Measurements from ENCODE around the gene ATPAF2.

The ATPAF2 gene

GRCh38 chr17:18038861-18039534, at the start of gene ATPAF2, which contains the start of gene GID4:
Gene ATPAF2 (minus strand): TSS chr17:18039168. CDS start chr17:18039013, 155 bp downstream.
Gene GID4 (plus strand): TSS chr17:18039408. CDS start chr17:18039465, 57 bp downstream.
- DNase-seq, result peak; percentile 85

GRCh38 chr17:18087610-18088491, 48.9 kb upstream of the ATPAF2 start, which contains the start of gene DRG2:
Gene DRG2 (plus strand): TSS chr17:18087948. CDS start chr17:18088024, 76 bp downstream.
- DNase-seq, result peak; percentile 58

DNA sequence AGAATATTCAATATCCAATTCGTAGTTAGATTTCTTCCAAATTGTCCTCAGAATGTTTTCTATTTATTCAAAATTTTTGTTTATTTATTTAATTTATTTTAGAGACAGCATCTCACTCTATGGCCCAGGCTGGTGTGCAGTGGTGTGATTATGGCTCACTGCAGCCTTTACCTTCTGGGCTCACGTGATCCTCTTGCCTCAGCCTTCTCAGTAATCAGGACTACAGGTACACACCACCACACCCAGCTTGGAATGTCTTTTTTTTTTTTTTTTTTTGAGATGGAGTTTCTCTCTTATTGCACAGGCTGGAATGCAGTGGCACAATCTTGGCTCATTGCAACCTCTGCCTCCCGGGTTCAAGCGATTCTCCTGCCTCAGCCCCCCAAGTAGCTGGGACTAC, 45.3 kb upstream of the ATPAF2 start:
- DNase-seq, result no peak

DNA sequence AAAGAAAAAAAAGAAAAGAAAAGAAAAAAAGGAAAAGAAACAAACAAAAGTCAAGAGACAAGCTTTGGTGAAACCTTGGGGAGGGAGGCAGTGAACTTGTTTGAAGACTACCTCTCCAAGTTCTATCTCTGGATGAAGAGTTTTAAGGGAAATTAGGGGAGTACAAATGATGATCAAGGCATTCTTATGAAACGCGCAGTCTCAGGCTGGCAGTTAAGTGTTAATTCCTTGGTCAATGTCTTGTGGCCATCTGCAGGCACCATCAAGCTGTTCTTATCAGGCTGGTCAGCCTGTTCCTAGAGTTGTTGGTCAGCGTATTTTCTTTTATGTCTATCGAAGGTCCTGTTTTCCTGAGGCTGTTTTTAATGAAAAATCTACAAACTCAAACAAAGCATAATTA, 40.6 kb upstream of the ATPAF2 start:
- DNase-seq, result no peak

DNA sequence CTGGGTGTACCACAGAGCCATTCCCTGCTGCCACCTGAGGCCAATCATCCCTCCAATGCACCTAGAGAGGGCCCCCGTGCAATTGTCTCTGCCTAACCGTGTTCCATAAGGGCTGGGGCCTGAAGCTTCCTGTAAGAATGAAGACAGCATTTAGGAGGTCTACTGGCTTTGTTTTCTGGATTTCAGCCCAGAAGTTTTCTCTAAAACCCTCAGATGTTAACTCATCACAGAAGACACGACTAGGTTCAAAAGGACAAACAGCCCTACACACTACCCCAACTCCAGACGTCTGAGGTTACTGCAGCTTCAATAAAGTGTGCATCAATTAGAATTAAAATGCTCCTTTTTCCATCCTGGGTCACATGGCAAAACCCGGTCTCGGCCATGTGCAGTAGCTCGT, 38.0 kb upstream of the ATPAF2 start:
- DNase-seq, result no peak

GRCh38 chr17:18074566-18075272, 35.8 kb upstream of the ATPAF2 start:
- no peak for DNase-seq

- no peak for DNase-seq
Measured at GRCh38 chr17:18071751-18072150, 32.8 kb upstream of the ATPAF2 start.

GRCh38 chr17:18070861-18071340, 31.9 kb upstream of the ATPAF2 start:
- peak; percentile 2 for DNase-seq

GRCh38 chr17:18069101-18069500, 30.1 kb upstream of the ATPAF2 start:
- DNase-seq, result no peak

GRCh38 chr17:18066866-18067265, 27.9 kb upstream of the ATPAF2 start:
- no peak for DNase-seq

DNA sequence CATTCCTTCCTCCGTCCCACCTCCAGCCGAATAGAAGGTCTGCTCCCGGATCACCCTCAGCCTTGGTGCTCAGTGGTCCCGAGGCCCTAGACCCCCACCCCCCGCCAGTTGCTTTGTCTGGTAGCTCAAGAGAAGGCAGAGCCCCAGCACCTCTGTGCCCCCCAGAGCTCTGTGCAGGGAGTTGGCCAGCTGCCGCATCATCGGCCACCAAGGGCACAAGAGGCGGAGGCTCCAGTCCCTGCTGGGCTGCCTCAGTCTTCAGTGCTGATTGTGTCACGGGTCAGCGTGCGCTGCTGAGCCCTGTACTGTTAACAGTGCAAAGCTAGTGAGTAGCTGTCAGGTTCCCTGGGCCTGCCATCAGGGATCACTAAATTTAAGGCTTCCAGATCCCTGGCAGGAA, 26.6 kb upstream of the ATPAF2 start:
- no peak for DNase-seq

GRCh38 chr17:18064053-18064452, 25.1 kb upstream of the ATPAF2 start:
- DNase-seq, result no peak

DNA sequence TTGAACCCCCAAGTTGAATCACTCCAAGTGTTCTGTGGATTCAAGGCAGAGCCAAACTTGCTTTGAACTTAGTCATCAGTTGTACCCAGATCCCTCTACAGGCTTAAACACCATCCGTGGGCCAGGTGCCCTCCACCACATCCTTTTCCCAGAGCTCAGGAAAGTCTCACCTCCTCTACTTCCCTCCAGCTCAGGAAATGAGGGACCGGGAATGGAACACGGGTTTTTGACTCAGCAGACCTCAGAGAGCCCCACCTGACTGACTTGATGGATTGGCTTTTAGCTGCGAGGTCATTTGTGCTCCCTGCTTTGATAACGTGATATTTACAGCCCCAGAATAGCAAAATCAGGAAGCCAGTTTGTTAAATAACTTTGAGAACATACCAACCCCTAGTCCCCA, 20.3 kb upstream of the ATPAF2 start:
- DNase-seq, result no peak

DNA sequence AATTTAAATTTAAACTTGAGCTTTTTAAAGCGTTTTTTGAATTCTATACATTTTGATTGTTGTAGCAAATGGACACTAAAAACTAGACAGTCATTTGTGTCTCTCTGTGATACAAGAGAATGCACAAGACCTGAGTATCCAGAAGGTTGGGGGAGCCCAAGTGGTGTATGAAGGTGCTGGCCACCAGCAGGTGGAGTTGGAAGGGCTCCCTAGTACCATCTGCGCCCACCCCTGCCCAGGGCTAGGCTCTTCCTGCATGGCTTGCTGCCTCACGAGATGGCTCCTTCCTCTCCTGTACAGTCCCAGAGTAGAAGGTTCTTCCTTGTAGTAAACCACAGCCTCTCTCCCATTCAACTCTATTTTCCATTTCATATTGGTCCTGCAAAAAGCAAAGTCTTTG, 17.2 kb upstream of the ATPAF2 start:
- no peak for DNase-seq

- DNase-seq, result no peak
Measured at GRCh38 chr17:18055597-18055996, 16.6 kb upstream of the ATPAF2 start.

DNA sequence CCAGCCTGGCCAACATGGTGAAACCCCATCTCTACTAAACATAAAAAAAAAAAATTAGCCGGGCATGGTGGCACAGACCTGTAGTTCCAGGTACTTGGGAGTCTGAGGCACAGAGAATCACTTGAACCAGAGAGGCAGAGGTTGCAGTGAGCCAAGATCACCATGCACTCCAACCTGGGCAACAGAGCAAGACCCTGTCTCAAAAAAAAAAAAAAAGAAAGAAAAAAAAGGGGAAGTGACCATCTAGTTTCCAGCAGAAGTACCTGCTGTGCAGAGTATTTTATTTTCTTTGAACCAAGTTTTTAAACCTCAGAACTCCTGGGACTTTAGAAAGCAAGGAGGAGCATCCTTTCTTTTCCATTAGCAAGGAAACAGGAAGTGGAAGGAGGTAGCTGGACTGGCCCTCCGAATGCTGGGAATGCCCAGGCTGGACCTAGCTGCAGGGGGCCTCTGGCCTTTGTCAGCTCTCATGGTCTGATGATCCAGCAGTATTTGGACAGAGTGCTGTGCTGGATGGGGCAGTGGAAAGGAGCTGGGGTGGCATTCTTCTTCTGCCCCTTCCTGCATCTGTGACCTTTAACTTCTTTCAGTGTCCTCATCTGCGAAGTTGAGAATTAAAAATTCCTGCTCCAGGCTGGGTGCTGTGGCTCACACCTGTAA, 6.9 kb upstream of the ATPAF2 start:
- no peak for DNase-seq

GRCh38 chr17:18044609-18045008, 5.6 kb upstream of the ATPAF2 start:
- no peak for DNase-seq

GRCh38 chr17:18043491-18043890, 4.5 kb upstream of the ATPAF2 start:
- no peak for DNase-seq

GRCh38 chr17:18042983-18043382, 4.0 kb upstream of the ATPAF2 start:
- DNase-seq, result no peak

GRCh38 chr17:18041776-18042175, 2.8 kb upstream of the ATPAF2 start:
- DNase-seq, result no peak

GRCh38 chr17:18040261-18040858, 1.4 kb upstream of the ATPAF2 start:
- DNase-seq, result no peak

DNA sequence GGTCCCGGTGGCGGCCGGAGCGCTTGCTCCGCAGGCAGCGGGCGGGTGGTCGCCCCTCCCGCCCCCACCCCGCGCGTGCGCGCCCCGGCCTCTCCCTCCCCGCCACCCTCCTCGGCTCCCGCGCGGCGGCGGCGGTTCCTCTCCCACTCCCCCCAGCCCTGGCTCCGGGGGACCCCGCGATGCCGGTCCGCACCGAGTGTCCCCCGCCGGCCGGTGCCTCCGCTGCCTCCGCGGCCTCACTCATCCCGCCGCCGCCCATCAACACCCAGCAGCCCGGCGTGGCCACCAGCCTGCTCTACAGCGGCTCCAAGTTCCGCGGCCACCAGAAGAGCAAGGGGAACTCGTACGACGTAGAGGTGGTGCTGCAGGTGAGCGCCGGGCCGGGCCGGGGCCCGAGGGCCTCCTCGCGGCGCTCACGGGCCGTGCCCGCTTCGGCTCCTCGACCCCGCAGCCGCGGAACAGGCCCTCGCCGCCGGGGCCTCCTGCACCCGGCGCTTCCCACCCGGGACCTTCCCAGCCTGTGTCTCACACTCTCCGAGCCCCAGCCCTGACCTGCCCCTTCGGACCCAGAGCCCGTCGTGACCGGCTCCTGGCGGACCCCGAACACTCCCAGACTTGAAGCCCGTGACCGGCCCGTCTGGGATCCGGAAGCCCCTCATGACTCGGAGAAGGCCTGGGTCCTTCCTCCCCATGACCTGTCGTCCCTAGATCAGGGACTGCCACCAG, 730 bp upstream of the ATPAF2 start:
- DNase-seq, result no peak
